HG03060 (cell line): ENCODE measurements around the gene RALA.

ENCODE experiments used
- ATAC-seq: cut with Tn5 transposase; IDR thresholded peaks from one replicate; pipeline ENCODE4 v1.9.1; 2021; ENCODE audit warnings: low read depth, moderate number of reproducible peaks; ENCODE audit not compliant: unreplicated experiment

RALA gene

DNA sequence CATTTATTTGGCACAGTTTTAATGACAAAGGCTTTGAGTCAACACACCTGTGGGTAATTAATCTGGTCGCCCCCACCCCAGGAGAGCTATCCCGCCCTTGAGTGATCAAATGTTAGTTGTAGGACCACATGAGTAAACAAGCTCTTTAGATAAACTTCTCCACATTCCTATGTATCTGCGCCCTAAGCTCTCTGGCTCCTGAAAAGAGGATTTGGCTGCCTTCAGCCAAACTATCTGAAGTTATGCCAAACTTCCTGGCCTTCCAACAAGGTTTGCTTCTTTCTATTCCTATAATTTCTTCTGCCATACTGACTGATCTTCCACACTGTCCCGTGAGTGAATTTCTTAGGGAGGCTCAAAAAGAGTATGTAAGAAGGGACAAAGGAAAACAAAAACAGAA is 134.2 kb downstream of the RALA start:
- ATAC-seq = no peak
